ENCODE results near the gene FTCD.
A peak's percentile ranks its signal among the peaks of the same experiment; 100 is the strongest.

FTCD gene

GRCh38 chr21:46093668-46094400, 61.5 kb downstream of the FTCD start:
- H3K4me1 ChIP-seq (ENCODE audit: control insufficient read depth, insufficient read depth, low read length) = peaks cover 38% of the 10 kb centered on the region
- H3K27me3 ChIP-seq (ENCODE audit: control insufficient read depth, insufficient read depth, low read length) = no peaks in the 10 kb centered on the region
- H3K36me3 ChIP-seq (ENCODE audit: control insufficient read depth, insufficient read depth, low read length) = no peaks in the 10 kb centered on the region
- H3K4me3 ChIP-seq (ENCODE audit: low read length) = no peak overlapping the region
- H3K9ac ChIP-seq (ENCODE audit: low read length) = peak overlapping the region; percentile 16
- peak overlapping the region; percentile 99 for H3K27ac ChIP-seq (ENCODE audit: low read depth, low read length)

- peak overlapping the region; percentile 16 for H3K9ac ChIP-seq (ENCODE audit: low read length)
- no peaks in the 10 kb centered on the region for H3K36me3 ChIP-seq (ENCODE audit: control insufficient read depth, insufficient read depth, low read length)
- peaks cover 38% of the 10 kb centered on the region for H3K4me1 ChIP-seq (ENCODE audit: control insufficient read depth, insufficient read depth, low read length)
- peak overlapping the region; percentile 26 for H3K4me3 ChIP-seq (ENCODE audit: low read length)
- H3K27ac ChIP-seq (ENCODE audit: low read depth, low read length) = peak overlapping the region; percentile 99
- no peaks in the 10 kb centered on the region for H3K27me3 ChIP-seq (ENCODE audit: control insufficient read depth, insufficient read depth, low read length)
Measured at GRCh38 chr21:46092811-46093667, 62.3 kb downstream of the FTCD start.

- Histone ChIP-seq H3K9ac (ENCODE audit: low read length) (no peak overlapping the region), H3K36me3 (ENCODE audit: control insufficient read depth, insufficient read depth, low read length) (no peaks in the 10 kb centered on the region), H3K27me3 (ENCODE audit: control insufficient read depth, insufficient read depth, low read length) (no peaks in the 10 kb centered on the region), H3K4me1 (ENCODE audit: control insufficient read depth, insufficient read depth, low read length) (peaks cover 37% of the 10 kb centered on the region), H3K27ac (ENCODE audit: low read depth, low read length) (peak overlapping the region; percentile 99), H3K4me3 (ENCODE audit: low read length) (peak overlapping the region; percentile 26)
Measured at GRCh38 chr21:46092026-46092764, 63.2 kb downstream of the FTCD start.

- Histone ChIP-seq H3K4me1 (ENCODE audit: control insufficient read depth, insufficient read depth, low read length) (peaks cover 36% of the 10 kb centered on the region), H3K36me3 (ENCODE audit: control insufficient read depth, insufficient read depth, low read length) (no peaks in the 10 kb centered on the region), H3K9ac (ENCODE audit: low read length) (no peak overlapping the region), H3K4me3 (ENCODE audit: low read length) (peak overlapping the region; percentile 22), H3K27ac (ENCODE audit: low read depth, low read length) (peak overlapping the region; percentile 99), H3K27me3 (ENCODE audit: control insufficient read depth, insufficient read depth, low read length) (no peaks in the 10 kb centered on the region)
Measured at GRCh38 chr21:46091631-46092025, 63.8 kb downstream of the FTCD start.

GRCh38 chr21:46091118-46091517, 64.3 kb downstream of the FTCD start:
- Histone ChIP-seq H3K36me3 (ENCODE audit: control insufficient read depth, insufficient read depth, low read length) (no peaks in the 10 kb centered on the region), H3K27ac (ENCODE audit: low read depth, low read length) (peak overlapping the region; percentile 99), H3K27me3 (ENCODE audit: control insufficient read depth, insufficient read depth, low read length) (no peaks in the 10 kb centered on the region), H3K4me3 (ENCODE audit: low read length) (no peak overlapping the region), H3K4me1 (ENCODE audit: control insufficient read depth, insufficient read depth, low read length) (peaks cover 36% of the 10 kb centered on the region), H3K9ac (ENCODE audit: low read length) (no peak overlapping the region)

- Histone ChIP-seq H3K4me3 (ENCODE audit: low read length) (no peak overlapping the region), H3K27ac (ENCODE audit: low read depth, low read length) (peak overlapping the region; percentile 38), H3K9ac (ENCODE audit: low read length) (no peak overlapping the region), H3K27me3 (ENCODE audit: control insufficient read depth, insufficient read depth, low read length) (no peaks in the 10 kb centered on the region), H3K36me3 (ENCODE audit: control insufficient read depth, insufficient read depth, low read length) (no peaks in the 10 kb centered on the region), H3K4me1 (ENCODE audit: control insufficient read depth, insufficient read depth, low read length) (peaks cover 34% of the 10 kb centered on the region)
Measured at GRCh38 chr21:46089285-46089684, 66.1 kb downstream of the FTCD start.

- H3K9ac ChIP-seq (ENCODE audit: low read length) = no peak overlapping the region
- H3K27ac ChIP-seq (ENCODE audit: low read depth, low read length) = no peak overlapping the region
- H3K36me3 ChIP-seq (ENCODE audit: control insufficient read depth, insufficient read depth, low read length) = no peaks in the 10 kb centered on the region
- no peaks in the 10 kb centered on the region for H3K27me3 ChIP-seq (ENCODE audit: control insufficient read depth, insufficient read depth, low read length)
- no peak overlapping the region for H3K4me3 ChIP-seq (ENCODE audit: low read length)
- peaks cover 23% of the 10 kb centered on the region for H3K4me1 ChIP-seq (ENCODE audit: control insufficient read depth, insufficient read depth, low read length)
Measured at GRCh38 chr21:46088189-46088588, 67.2 kb downstream of the FTCD start.

GRCh38 chr21:46087641-46088040, 67.7 kb downstream of the FTCD start:
- no peaks in the 10 kb centered on the region for H3K27me3 ChIP-seq (ENCODE audit: control insufficient read depth, insufficient read depth, low read length)
- H3K27ac ChIP-seq (ENCODE audit: low read depth, low read length) = no peak overlapping the region
- no peak overlapping the region for H3K9ac ChIP-seq (ENCODE audit: low read length)
- peaks cover 18% of the 10 kb centered on the region for H3K4me1 ChIP-seq (ENCODE audit: control insufficient read depth, insufficient read depth, low read length)
- H3K36me3 ChIP-seq (ENCODE audit: control insufficient read depth, insufficient read depth, low read length) = no peaks in the 10 kb centered on the region
- no peak overlapping the region for H3K4me3 ChIP-seq (ENCODE audit: low read length)
